ACC112 (cell line): ENCODE results near the gene PRDM16.

Experiments used
- H2AFZ ChIP-seq: fragments of 200-600 bp; sonication (generic); one replicate; pipeline ENCODE4 v1.6.0; 2017; ENCODE audit warnings: antibody characterized with exemption, low read length; ENCODE audit not compliant: unreplicated experiment
- H3K27ac ChIP-seq: fragments of 200-600 bp; sonication (generic); 2 replicates; pipeline ENCODE4 v1.5.1; 2014; ENCODE audit warnings: low read depth, mild to moderate bottlenecking, antibody characterized with exemption, low read length, moderate library complexity
- H3K27me3 ChIP-seq: fragments of 200-600 bp; sonication (generic); 2 replicates; pipeline ENCODE4 v1.6.1; 2014; ENCODE audit warnings: mild to moderate bottlenecking, antibody characterized with exemption, low read length, moderate library complexity, mixed read lengths; ENCODE audit not compliant: insufficient read depth
- H3K36me3 ChIP-seq: fragments of 200-600 bp; sonication (generic); 2 replicates; pipeline ENCODE4 v1.6.1; 2016; ENCODE audit warnings: mild to moderate bottlenecking, antibody characterized with exemption, low read length, moderate library complexity, mixed read lengths; ENCODE audit not compliant: insufficient read depth
- H3K4me1 ChIP-seq: fragments of 200-600 bp; sonication (generic); one replicate; pipeline ENCODE4 v1.6.1; 2016; ENCODE audit warnings: low read length, mixed read lengths; ENCODE audit not compliant: insufficient read depth, unreplicated experiment, control insufficient read depth
- H3K4me3 ChIP-seq: fragments of 200-600 bp; sonication (generic); 2 replicates; pipeline ENCODE4 v1.5.1; 2014; ENCODE audit warnings: mild to moderate bottlenecking, low read depth, low read length
- H3K79me2 ChIP-seq: fragments of 200-600 bp; sonication (generic); one replicate; pipeline ENCODE4 v1.6.0; 2016; ENCODE audit warnings: low read length; ENCODE audit not compliant: control insufficient read depth, unreplicated experiment, insufficient read depth

Gene PRDM16

DNA sequence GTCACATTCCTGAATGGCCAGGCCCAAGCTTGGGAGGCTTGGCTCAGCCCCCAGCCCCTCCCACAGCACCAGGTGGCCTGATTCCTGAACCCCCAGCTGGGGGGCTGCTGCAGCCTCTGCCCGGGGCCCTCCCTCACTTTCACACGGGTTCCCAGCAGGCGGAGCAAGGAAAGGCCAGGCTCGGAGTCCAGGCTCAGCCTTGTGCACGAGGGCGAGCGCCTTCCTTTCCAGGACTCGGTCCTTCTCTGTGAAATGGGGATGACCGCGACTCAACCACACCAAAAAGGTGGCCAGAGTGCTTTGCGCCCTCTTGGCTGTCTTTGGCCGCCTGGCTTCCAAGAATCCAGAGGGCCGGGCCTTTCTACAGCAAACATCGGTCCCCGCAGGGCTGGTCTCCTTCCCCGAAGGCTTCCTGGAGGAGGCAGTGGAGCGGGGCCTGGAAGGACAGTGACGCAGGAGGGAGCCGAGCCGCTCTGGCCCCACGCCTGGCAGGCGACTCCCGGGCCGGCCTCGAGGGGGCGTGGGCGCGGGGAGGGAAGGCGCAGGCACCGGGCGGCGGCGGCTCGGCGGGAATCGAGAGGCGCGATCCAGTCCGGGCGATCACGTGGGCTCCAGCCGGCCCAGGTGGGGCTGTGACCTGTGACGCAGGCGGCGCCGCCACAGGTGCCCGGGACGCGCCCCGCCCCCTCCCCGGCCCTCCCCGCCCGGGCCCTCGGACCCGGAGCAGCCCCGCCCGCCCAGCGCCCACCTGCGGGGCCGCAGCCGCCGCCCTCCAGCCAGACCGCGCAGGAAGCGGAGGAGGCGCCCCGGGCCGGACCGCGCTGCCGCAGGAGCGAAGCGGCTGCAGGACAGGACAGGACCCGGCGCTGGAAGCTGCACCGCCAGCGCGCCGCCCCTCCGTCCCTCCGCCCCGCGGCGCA is 385.1 kb downstream of the PRDM16 start, which contains the start of gene ARHGEF16:
Gene ARHGEF16 (plus strand): TSS at position 775 of the 920 bp plus-strand sequence. CDS start 8,420 bp downstream, outside the sequence.
- Histone ChIP-seq H3K79me2 (no peaks in the 10 kb centered on the region), H3K27me3 (peaks cover 20% of the 10 kb centered on the region; the same call in 1 of the 2 replicates), H3K27ac (no peak within 1 kb of the TSS), H3K4me3 (peak within 1 kb of the TSS; percentile 73), H3K4me1 (no peaks in the 10 kb centered on the region), H3K36me3 (no peaks in the 10 kb centered on the region), H2AFZ (no peak within 1 kb of the TSS)

DNA sequence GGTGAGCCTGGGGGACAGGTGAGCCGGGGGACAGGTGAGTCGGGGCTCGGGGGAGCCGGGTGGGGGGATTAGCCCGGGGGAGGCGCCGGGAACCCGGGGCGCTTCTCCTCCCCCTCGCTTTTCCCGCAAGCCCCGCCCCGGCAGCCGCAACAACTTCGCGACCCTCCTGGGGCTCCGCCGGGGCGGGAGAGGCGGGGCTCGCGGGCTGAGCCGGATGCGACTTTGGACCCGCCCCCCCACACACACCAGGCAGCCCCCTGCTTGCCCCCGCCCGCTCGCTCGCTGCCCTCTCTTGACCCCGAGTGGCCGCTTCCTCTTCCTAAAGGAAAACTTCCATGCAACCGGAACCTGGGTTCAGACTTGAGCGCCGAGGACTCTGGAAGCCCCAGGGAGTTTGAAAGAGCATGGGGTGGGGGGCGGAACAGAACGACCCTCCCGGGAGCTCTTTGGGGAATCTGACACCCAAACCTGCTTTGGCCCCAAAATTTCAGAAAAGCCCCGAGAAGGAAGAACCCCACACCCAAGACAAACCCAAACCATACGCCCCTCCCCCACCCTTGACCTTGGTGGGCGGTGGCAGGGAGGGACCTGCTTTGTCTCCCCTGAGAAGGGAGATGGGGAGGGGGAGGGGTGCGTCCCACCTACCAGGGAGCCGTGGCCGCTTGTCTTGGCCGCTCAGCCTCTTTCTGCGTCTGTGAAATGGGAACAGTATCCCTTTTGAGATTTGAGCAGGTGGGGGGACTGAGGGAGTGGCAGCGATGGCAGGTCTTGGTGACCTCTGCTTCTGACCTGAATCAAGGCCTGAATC is 386.0 kb downstream of the PRDM16 start:
- Histone ChIP-seq H3K4me3 (peak overlapping the region; percentile 73), H3K79me2 (no peaks in the 10 kb centered on the region), H3K27ac (no peak overlapping the region)

DNA sequence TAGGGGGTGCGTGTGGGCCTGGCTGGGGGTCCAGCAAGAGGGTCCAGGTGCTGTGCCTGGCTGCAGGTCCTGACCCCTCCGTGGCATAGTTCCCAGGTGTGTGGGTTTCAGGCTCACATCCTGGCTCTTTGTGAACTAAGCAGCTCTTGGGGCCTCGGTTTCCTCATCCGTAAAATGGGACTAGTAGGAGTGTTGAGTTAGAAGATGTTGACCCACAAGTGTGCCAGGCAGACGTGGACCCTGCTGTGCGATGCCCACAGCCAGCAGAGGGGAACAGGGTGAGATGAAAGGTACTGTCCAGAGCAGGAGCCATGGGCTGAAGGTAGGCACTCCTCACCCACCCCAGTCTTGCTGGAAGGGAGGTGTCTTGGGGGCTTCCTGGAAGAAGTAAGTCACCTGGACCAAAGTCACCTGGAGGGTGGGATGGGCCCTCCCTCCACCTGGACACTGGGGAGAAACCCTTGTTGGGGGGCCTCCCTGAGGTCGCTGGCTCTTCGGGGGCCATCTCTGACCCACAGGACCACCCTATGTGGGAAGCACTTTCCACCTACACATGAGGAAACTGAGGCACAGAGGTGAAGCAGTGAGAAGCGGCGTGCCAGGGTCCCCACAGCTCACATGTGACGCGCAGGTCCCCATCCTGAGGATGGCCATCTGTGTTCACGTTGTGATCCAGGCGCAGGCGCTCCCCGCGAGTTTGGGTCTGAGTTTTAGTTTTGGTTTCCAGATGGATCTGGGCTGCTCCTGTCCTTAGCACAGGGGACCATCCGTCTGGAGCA is 386.9 kb downstream of the PRDM16 start:
- H3K27me3 ChIP-seq: peaks cover 8% of the 10 kb centered on the region; the same call in 1 of the 2 replicates
- H3K4me1 ChIP-seq: peaks cover 5% of the 10 kb centered on the region
- no peaks in the 10 kb centered on the region for H3K79me2 ChIP-seq
- no peak overlapping the region for H3K27ac ChIP-seq
- H3K4me3 ChIP-seq: no peak overlapping the region
- no peaks in the 10 kb centered on the region for H3K36me3 ChIP-seq
- no peak overlapping the region for H2AFZ ChIP-seq

More for the DNA sequence above, 386.0 kb downstream of the PRDM16 start:
- peaks cover 16% of the 10 kb centered on the region; the same call in 1 of the 2 replicates for H3K27me3 ChIP-seq
- H3K36me3 ChIP-seq: no peaks in the 10 kb centered on the region
- no peak overlapping the region for H2AFZ ChIP-seq
- H3K4me1 ChIP-seq: no peaks in the 10 kb centered on the region

DNA sequence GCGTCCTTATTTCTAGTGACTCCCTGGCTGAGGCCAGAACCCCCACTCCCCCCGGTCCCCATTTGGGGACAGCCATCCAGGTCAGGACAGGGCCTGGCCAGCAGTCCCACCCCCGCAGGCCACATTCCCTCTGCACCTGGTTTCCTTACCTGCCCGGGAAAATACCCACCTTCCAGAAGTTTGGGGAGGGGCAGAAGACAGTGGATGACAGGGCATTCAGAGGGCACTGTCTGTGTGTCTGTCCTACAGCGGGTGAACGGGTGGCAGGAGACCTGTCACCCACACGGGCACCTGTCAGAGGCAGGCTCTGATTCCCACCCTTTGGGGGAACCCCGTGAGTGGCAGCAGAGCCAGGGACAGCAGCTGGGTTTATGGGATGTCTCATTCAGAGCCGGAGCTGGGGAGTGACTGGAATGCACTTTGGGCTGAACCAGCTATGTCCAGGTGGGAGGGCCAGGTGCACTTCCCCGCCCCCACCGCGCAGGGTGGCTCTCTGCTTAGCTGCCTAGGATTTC is 387.5 kb downstream of the PRDM16 start:
- peaks cover 2% of the 10 kb centered on the region; the same call in 1 of the 2 replicates for H3K27me3 ChIP-seq
- no peak overlapping the region for H3K4me3 ChIP-seq
- H3K79me2 ChIP-seq: no peaks in the 10 kb centered on the region
- H2AFZ ChIP-seq: no peak overlapping the region
- peaks cover 8% of the 10 kb centered on the region for H3K4me1 ChIP-seq
- no peaks in the 10 kb centered on the region for H3K36me3 ChIP-seq
- H3K27ac ChIP-seq: no peak overlapping the region

DNA sequence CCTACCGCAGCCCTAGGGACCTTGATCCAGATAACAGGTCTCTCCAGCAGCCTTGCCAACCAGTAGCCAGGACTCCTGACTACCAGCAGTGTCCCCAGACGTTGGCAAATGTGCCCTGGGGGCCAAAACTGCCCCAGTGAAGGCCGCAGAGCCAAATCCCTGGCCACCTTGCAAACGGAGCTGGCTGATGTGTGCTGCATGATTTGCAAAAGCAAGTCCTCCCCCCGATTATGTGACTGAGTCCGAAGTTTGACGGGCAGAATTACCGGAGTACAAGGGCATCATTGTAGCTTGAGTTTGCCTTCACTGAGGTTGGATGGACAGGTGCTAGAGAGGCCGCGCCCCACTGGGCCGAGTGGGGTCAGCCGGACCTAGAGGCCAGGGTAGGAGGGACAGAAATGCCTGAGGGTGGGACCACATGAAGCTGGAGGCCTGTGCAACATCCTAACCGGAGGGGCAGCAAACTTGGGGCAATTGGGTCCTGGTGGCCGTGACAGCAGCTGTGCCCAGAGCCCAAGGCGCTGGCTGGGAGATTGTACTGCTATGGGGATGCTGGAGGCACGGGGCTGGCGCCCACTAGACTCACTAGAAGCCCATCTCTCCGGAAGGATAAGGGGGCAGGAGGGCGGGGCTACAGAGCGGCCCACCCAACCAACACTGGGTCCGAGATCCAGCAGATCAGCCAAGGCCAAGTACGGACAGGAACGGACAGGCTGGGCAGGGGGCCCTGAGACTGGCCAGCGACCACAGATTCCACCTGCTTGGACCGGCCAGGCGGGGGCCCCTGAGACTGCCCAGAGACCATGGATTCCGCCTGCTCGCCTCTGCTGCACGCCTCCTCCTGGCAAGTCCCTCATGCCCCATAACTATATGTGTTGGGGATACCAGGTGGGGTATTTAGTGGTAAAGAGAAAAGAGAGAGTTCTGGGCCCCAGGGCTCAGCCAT is 388.2 kb downstream of the PRDM16 start:
- no peak overlapping the region for H2AFZ ChIP-seq
- H3K4me1 ChIP-seq: peaks cover 8% of the 10 kb centered on the region
- H3K36me3 ChIP-seq: no peaks in the 10 kb centered on the region
- no peak overlapping the region for H3K4me3 ChIP-seq
- H3K27me3 ChIP-seq: peaks cover 2% of the 10 kb centered on the region; the same call in 1 of the 2 replicates
- no peaks in the 10 kb centered on the region for H3K79me2 ChIP-seq
- H3K27ac ChIP-seq: no peak overlapping the region

DNA sequence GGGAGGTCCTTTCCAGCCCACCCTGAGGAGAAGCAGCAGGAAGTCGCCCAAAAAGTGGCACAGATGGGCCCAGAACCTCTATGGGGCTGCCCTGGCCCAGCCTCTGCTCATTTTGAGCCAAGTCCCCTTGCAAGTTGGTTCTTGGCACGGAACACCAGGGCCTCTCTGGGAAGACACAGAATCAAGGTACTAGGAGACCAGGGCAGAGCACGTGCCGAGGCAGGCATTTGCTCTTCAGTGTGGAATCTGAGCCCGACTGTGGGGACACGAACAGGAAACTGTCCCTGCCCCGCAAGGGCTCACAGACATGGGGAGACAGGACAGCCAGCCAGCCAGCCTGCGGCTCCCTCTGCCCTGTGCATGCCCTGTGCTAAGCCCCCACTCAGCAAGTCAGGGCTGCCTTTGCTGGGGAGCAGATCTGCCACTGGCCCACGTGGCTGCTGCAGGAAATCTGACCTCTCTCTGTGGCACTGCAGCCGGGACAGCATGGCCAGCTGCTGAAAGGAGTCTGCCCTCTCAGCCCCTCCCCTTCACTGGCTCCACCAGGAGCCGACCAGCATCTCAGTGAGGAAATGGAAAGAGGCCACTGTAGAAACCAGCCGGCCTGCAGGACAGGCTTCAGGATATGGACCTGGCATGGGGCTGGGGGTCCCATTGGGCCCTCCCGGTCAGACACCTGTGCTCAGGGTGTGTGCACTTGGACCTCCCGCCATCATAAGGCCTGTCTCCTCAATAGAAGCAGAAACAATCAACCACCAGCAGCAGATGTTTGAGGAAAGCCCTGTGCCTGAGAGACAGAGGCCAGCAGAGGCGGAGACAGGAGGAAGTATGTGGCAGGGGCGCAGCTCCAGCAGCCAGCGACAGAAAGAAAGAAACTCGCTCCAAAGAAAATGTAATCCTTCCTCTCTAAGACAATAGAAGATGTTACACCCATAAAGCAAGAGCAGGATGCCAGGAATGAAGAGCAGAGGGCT is 389.2 kb downstream of the PRDM16 start:
- no peak overlapping the region for H2AFZ ChIP-seq
- H3K79me2 ChIP-seq: no peaks in the 10 kb centered on the region
- H3K27me3 ChIP-seq: peaks cover 2% of the 10 kb centered on the region; the same call in 1 of the 2 replicates
- no peak overlapping the region for H3K4me3 ChIP-seq
- H3K4me1 ChIP-seq: peaks cover 8% of the 10 kb centered on the region
- no peak overlapping the region for H3K27ac ChIP-seq
- H3K36me3 ChIP-seq: no peaks in the 10 kb centered on the region

DNA sequence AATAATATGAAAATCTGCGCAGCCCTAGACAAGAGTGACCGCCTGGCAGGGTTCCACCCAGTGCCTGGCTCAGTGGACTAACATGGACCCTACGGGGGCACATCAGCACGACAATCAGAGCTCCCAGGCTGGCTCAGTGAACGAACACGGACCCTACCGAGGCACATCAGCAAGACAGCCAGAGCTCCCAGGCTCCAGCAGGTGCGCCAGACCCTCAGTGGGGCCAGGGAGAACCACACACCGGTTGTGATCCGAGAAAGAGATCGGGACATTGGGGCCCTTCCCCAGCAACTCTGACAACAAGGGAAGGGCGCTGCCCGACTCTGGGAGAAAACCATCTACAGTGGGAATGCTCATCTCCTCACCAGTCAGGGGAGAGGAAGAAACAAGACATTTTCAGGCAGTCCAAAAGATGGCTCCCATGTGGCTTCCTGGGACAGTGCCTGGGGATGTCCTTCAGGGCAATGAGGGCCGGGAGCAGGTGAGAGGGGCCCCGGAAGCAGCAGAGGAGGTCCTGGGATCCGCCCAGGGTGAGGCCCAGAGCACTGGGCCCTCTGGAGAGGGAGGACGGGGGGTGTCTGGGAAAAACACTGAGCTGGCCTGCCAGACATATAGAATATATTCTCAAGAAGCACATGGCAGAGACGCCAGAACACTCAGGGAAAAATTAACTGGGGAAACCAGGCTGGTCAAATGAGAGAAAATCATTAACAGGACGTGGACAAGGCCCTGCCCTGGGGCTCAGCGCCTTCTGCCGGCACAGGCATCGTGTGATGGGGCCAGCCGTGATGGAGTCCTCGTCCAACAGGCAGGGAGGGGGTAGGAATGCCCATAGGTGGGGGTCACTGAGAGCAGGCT is 390.3 kb downstream of the PRDM16 start:
- H3K4me1 ChIP-seq: peaks cover 8% of the 10 kb centered on the region
- H3K27ac ChIP-seq: no peak overlapping the region
- no peak overlapping the region for H3K4me3 ChIP-seq

DNA sequence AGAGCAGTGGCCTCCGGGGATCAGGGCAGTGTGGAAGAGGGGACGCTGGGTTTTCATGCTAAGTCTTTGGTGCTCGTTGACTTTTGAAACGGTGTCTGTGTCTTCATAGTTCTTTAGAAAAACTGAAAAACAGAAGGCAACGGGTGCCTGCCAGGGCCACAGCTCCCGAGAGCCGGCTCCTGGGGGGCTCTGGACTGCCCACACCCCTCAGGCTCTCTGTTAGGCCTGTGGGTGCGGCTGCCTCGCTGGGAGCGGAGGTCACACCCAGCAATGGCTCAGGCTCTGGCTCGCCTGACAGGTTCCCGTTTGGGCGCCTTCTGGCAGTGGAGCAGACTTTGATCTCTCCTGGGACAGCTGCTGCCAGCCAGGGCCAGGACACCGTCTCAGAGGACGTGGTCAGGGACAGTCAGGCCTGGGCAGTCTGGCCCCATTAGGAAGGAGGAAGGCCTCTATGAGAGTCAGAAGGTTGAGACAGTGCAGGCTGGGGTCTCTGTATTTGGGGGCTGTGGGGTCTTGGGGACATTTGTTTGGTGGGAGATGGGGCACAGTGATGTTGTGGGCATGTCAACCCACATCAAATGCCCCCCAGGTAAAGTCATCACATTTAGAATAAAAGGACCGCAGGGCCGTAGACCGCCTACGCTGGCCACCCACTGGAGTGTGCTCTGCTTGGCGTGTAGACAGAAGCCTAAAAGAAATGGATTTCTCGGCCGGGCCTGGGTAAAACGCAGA is 391.1 kb downstream of the PRDM16 start:
- H3K27me3 ChIP-seq: no peaks in the 10 kb centered on the region
- no peaks in the 10 kb centered on the region for H3K79me2 ChIP-seq
- peaks cover 8% of the 10 kb centered on the region for H3K4me1 ChIP-seq
- H3K4me3 ChIP-seq: no peak overlapping the region
- no peaks in the 10 kb centered on the region for H3K36me3 ChIP-seq
- no peak overlapping the region for H2AFZ ChIP-seq
- no peak overlapping the region for H3K27ac ChIP-seq

More for the DNA sequence above, 390.3 kb downstream of the PRDM16 start:
- no peaks in the 10 kb centered on the region for H3K79me2 ChIP-seq
- no peaks in the 10 kb centered on the region for H3K27me3 ChIP-seq
- H2AFZ ChIP-seq: no peak overlapping the region
- no peaks in the 10 kb centered on the region for H3K36me3 ChIP-seq
